ENCODE results near the gene KIRREL3.

Gene KIRREL3

DNA sequence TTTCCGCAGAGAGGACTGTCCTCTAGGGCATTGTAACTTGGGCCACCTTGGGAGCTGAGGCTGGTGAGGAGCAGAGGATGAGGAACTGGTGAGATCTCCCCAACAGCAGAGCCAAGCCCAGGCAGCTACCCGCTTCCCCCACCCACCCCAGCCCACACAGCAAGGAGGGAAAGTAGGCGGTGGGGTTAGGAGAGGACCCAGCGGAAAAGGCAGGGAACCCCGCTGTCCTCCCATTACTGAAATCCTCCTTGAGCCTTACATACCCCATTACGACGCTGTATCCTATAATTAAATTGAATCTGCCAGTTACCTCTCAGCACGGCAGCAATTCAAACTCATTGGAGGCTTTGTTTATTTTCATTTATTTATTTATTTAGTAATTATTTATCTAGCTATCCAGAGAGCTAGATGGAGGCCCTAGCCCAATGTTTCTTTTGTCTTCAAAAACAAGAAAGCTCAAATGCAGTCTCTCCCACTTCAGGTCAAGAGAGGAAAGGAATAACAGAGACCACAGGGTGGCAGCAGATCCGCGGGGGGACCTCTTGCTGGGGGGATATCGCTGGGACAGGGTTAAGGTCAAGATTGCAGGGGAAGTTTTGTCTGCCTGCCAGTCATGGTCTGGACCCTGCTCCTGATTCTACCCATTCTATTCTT, 427.1 kb downstream of the KIRREL3 start:
- no peak for DNase-seq (ENCODE audit: low spot score)

DNA sequence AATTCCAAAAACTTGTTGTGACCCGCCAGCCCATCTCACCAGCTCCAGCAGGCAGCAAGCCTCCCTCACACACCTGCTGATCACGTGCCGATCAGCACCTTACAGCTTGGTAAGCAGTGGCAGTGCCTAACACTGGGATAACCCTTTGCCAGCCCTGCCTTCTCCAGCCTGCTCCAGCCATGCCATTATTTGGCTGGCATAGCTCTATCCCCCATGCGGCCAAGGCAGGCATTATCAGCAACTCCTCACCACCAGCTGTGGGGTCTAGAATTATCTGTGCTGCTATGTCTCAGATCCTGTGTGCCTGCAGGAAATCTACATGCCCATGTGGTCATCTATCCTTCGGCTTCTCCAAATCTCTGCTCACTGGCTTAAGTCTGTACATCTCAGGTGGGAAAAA, 430.1 kb downstream of the KIRREL3 start:
- no peak for DNase-seq (ENCODE audit: low spot score)

DNA sequence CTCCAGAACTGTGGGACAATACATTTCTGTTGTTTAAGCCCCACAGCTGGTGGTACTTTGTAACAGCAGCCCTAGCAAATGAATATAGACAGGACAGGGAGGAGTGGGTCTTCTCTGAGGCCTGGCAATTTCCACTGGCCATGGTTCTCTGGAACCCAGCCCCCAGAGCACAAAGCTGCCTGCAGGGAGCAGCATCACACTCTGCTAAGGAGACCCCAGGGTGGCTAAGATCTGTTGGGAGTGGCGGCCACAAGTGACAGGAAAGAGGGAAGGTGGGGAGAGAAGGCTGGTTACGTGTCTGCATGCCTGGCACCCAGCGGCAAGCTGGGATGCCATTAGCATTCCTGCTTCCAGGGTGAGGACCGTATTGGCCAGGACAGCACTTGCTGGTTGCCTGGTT, 433.2 kb downstream of the KIRREL3 start:
- no peak for DNase-seq (ENCODE audit: low spot score)

DNA sequence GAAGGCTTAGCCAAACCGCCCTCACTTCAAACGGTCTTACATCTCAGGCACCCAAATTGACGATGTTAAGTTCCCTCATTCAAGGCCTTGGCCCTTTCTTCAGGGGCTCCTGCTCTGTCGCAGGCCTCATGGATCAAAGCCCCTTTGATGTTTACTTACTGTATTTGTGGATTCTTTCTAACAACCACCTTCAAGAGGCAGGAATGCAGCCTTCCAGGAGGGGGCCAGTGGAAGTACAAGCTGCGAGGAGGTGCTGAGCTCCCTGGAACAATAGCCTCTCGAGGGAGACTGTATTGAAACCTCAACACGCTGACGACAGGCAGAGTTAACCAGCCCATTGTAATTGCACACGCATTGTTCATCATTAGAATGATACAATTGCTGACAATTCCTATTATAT, 436.0 kb downstream of the KIRREL3 start:
- DNase-seq (ENCODE audit: low spot score), result no peak

DNA sequence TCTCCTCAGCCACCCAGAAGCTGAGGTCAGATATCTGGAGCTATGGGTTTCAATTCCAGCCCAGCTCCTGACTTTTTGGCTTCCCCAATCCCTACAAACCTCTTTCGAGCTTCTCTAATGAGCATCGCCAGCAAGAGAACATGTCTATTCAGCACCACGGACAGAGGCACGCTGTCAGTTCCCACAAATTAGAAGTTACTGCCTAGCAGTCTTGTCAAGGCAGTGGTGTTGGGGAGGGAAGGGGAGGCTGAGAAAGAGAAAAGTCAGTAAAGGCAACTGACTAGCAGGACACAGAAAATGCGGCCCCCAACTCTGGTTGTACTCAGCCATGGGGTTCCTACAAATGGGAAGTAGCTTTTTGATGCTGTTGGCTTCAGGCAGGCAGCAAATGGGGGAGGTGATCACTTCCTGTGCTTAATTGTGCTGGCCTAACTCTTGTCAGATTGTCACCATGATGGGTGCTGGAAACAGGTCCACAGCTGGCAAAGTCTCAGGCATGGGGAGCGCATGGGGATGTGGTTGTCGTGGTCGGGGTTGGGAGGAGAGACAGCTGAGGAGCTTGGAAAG, 439.2 kb downstream of the KIRREL3 start:
- DNase-seq (ENCODE audit: low spot score), result peak; percentile 34

DNA sequence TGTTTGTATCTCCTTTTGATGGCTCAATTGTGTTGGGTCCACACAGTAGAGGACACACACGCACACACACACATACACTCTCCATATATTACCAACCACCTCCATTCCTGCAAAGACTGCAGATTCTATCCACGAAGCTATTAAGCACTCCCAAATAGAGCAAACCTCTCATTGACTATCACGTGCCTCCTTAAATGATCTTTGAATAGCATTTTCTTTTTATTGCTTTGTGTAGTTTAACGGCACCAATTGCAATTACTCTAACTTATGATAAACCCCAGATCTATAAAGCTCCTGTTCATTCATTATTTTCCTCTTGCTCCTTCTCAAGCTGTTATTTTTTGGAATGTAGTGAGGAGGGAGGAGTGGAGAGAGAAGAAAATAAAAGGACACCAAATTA, 440.3 kb downstream of the KIRREL3 start:
- DNase-seq (ENCODE audit: low spot score), result no peak

DNA sequence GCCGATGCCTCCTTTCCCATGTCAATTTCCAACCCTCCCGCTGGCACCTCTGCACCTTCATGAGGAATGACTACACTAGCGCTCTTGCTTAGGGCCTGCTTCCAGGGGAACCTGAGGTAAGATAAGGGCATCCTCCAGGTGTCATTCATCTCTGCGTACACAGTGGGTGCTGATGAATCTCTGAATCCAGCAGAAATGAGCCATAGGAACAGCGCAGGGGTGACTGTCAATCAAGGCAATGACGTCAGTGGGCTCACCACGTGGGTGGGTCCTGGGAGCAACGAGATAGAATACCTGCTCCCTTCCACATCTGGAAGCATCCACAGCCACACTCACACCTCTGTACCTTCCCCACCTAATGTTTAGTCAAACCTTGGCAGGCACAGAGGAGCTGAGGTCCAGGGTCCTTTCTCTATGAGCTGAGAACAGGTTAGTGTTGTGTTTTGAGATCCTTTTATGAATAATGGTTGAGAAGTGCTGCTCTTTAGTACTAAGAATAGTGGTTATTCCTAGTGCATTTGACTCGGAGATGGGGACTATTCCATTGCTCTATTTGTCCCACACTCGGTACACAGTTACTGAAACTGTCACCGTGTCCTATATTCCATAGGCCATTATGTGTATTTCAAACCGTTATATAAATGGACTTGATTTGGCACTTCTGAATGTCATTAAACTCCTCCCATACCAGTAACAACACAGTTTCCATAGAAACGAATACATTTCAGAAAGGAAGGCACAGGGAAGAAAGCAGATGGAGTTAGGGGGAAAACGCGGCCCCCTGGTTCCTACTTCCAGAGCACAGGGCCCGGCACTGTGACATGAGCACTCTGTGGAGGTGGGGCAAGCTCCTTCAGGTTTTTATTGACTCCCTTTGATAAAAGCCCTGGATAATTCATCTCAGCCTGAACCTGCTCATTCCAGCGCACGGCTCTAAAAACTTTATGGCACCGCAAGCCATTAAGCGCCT, 451.7 kb downstream of the KIRREL3 start:
- DNase-seq (ENCODE audit: low spot score), result no peak

DNA sequence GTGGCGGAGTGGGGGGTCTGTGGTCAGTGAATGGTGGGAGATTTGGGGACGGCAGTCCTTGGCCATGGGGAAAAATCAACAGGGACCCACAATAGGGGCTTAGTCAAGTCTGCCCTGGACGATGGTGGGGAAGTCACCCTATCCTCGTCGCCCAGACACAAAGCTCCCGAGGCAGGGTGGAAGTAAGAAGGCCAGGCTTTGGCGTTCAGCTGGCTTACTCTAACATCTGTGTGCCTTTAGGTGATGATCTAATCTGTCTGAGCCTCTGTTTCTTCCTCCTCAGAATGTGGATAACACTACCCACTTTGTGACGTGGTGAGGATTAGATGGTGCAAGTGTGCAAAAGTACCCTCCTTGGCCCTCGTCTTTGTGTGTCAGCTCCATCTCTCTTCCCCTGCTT, 452.9 kb downstream of the KIRREL3 start:
- no peak for DNase-seq (ENCODE audit: low spot score)

DNA sequence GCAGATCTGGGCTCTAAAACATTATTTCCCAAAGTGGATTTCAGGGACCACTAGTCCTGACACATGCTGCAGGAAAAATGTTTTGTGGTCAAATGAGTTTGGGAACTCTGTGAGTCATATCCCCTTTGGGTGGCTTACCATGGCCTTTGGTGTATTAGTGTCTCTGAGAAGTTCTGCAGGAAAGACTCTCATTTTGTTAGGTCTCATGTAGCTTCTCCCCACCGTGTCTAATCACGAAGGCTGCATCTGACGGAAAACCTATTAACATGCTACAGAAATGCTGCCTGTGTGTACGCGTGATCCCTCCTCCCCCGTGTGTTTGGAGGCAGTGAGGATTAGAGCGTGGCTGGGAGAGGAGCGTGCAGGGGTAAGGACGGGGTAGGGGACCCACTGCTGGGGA, 453.4 kb downstream of the KIRREL3 start:
- DNase-seq (ENCODE audit: low spot score), result no peak

DNA sequence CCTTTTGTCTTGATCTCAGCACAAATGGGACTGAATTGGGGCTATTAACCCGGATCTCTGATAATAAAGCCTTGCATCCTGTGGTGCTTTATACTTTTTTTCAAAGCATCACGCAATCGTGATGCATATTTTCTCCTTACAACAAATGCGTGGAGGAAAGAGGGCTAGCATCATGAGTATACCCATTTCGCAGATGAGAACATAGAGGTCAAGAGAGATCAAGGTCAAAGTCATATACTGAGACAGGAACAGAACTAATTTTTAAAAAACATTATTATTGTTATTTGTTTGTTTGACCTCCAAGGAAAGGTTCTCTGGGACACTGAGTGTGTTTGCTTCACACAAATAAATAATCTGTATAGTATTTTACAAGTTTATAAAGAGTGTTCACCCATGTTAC, 453.9 kb downstream of the KIRREL3 start:
- DNase-seq (ENCODE audit: low spot score), result no peak

DNA sequence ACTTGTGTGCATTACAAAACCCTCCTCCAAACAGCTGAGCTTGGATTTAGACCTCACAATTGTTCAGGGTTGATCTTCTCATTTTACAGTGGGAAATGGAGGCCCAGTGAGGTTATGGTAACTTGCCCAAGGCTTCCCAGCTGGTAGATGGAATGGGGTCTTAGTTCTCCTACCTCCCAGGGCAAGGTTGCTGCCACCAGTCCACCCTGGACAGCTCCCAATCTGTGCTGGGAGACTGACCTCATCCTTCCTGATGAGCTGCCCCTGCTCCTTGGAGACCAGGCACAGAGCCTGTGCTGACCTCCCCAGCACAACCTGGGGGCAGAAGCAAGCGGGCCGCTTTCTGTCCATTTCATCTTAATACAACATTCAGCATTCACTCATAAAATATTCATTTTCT, 454.4 kb downstream of the KIRREL3 start:
- no peak for DNase-seq (ENCODE audit: low spot score)

DNA sequence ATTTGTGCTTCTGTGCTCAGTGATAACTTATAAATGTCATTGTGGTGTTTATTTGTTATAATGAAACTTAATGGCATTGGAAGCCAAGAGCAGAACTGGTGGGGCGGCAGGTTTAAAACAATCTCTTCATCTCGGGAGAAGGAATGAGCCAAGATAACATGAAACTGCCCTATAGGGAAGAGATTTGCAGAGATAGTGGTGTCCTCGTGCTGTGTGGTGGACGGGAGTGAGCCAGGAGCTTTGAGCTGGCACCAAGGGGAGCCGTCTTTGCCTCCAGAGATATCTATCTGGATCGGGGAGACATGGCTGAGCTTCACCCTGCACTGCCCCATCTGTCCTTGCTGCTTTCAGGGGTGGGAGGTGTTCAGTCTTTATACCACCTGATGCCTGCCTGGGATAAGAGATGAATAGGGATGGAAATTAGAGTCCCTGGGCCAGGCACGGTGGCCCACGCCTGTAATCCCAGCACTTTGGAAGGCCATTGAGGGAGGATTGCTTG, 455.5 kb downstream of the KIRREL3 start:
- no peak for DNase-seq (ENCODE audit: low spot score)

DNA sequence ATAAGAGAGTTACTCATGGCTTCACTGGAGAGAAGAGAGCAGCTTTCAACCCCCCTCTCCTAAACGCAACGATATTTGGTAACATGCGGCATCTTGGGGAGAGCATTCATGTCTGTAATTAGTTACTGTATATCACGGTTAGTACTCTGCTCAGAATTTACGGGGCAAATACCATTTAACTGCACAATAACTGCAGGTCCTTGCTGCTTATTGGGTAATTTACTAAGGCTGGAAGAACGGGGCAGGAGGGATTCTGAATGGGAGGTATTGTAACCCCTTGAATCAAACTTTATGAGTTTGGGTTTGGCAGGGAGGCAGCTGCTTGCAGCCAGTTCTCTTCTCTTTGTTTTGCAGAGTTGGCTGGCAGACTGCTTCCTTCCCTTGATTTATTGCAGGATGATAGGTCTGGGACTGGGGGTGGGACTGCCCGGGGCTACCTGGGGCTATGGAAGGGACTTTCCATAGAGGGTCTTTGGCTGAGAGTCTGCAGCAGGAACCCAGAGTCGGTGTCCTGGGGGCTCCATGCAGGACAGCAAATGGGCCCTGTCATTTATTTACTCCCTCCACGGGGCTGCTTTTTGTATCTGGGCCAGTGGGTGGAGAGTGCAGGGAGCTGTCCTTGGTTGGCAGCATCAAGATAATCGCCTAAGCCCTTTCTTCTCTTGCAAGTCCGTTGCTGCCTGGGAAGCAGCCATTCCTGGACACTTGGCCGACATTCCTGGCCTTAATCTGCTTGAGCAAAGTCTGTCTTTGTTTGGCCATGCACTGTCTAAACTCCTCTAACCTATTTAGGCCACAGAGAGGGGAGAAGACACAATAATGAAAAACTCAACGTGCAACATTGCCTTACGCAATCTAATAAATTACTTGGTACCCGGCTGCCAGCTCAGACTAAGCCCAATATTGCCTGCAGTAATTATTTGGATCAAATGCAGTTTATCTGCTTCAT, 456.2 kb downstream of the KIRREL3 start:
- no peak for DNase-seq (ENCODE audit: low spot score)

DNA sequence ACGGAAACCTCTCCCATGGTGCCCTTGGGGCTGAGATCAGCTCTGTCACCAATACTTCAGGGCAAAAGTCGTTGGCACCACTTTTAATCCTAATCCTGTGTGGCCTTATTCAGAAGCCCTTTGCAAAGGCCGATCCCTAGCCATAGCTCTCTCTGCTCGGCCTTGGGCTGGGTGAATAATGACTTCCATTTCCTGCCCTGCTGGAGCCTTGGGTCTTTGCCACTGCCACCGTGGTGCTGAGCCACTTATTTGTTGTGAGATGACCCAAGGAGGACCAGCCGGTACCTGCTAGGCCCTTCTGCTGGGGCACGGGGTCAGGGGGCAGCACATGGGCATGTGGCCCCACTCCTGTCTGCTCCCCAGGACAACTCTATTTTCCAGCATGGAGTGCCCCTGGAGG, 456.9 kb downstream of the KIRREL3 start:
- no peak for DNase-seq (ENCODE audit: low spot score)

DNA sequence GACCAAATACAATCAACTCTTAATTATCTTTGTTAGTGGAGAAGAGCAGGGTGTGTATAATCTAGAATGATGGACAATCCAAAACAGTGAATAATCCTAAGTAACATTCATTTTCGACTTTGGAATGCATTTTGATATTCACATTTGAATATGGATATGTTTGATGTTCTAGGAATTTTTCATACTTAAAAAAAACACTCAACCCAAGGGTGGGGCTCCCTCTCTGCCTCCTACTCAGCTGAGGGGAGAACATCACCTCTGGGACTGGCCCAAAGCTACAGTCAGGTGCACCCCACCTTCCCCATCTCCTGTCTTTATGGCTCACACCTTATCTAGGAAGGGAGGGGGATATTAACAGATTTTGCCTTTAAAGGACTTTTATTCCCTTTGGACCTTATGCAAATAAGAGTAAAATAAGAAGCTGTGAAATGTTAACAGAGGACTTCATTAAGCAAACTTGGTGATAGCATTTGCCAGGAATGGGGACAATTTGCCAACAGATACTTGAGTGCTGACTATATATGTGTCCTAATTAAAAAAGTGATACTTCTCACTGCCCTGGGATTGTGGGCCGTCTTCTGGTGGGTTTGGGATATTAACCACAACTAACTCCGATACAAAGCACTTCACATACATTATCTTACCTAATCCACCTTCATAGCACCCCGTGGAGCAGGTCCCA, 458.1 kb downstream of the KIRREL3 start:
- DNase-seq (ENCODE audit: low spot score), result no peak

DNA sequence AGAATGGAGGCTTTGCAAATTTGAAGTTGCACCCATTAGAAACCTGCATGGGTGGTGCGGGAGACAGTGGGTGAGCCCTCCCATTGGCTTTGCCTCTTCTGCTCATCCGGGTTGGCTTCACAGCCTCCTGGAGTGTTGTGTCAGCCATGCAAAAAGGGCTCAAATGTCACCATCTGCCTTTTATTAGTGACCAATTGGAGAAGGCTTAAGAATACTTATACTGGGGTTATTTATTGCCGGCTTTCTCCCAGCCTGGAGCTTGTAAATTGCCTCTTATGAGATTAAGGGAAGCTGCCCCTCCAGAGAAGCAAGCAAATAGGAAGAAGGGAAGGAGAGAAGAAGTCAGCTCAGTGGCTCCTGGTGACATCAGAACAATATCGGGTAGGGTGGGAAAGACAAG, 462.5 kb downstream of the KIRREL3 start:
- DNase-seq (ENCODE audit: low spot score), result no peak

DNA sequence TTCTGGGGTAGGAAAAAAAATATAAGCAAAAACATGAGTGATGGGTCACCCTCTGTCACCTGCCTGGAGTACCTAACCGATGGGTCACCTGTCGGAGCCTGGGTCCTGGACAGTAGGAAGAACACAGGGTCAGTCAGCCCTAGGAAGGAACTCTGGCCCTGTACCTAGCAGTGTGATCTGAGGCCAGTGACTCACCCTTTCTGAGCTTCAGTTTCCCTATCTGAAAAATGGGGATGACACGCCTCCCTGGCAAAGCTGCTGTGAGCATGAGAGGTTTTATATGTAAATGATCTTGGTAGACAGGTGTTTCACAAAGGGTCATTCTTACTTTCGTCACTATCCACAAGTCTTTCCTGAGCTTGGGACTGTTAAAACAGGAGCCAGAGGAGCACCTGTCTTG, 463.1 kb downstream of the KIRREL3 start:
- no peak for DNase-seq (ENCODE audit: low spot score)

DNA sequence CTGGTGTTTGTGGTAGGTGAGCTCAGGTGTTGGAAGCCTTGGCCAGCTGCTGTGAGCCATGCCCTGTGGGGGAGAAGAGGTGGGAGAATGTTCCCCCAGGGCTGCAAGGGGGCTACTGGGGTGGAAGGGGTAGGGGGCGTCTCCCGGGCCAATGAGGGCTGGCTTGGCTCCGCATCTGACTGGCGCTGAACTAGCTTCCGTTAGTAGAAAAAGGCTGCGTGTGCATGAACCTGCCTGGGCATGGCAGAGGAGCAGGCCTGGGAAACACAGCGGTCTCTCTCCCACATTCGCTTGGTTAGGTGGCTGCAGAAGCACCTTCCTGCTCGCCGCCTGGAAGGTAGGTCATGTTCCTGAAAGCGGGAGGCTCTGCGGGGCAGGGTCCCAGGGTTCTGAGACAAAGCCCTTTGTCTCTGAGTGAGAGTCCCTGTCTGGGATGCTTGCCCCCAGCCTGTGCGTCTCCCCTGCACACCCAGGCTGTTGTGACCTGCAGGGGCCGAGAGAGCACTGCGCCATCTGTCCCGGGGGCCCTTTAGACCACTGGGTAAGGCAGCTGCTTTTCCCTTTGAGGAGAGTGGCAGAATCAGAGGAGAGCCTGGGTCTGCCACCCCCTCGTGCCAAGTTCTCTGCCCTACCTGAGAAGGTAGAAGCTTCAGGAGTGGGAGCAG, 466.3 kb downstream of the KIRREL3 start:
- no peak for DNase-seq (ENCODE audit: low spot score)

DNA sequence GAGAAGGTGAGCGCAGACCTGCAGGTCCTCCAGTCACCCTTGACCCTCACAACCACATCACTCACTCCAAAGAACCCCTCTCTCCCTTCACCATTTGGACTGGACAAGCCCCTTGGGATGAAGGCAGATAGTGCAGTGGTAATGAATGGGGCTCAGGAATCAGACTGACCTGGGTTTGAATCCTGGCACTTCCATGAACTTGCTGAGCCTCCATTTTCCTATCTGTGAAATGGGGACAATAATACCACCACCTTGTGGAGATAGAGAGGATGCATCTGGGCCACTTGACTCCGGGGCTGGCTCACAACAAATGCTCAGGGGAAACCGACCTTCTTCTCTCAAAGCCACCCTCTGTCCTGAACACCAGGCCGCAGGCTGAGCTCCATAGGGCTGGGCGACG, 467.0 kb downstream of the KIRREL3 start:
- DNase-seq (ENCODE audit: low spot score), result no peak

DNA sequence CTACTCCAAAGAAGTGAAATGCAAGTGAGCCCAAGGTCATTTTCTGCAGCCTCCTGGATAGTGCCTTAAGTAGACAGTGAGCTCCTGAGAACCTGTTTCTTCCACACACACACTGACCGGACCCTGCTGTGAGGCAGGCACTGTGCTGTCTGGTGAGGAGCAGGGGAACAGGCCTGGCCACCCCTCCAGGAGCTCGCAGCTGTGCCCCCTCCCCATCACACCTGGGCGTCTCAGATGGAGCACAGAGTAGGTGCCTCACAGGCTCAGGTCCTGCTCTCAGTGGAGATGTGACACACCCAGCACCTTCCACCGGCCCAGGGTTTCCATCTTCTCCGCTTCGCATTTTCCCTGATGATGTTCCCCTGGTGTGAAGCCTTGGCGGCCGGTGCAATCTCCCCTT, 470.2 kb downstream of the KIRREL3 start:
- no peak for DNase-seq (ENCODE audit: low spot score)

DNA sequence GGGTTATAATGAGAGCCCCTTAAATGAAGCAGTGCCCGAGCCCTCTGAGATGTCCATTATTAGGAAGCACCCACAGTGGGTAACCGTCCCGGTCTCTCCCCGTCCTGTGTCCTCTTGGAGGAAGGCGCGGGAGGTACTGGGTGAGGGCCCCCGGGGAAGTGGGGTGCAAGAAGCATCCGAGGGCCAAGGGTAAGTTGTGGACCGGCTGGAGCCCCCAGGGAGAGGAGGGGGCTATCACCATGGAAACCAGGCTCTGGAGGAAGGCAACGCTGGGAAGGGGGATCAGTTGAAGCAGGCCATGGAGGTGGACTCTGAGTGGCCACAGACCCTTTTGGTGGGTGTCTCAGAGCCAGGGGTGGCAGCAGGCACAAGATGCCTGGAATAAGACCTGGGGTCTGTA, 471.5 kb downstream of the KIRREL3 start:
- no peak for DNase-seq (ENCODE audit: low spot score)
